Caco-2 (cell line): ENCODE data around the gene ATRX. TPM values are rescaled to one million over a fixed set of nuclear protein-coding genes. Genes with fewer than 3 reads are reported as not detected.

Experiments used
- BruUV-seq: library from RNA; stranded (reverse); fragments of 400-500 nt; replicated peaks from 2 replicates; lab custom pipeline; 2021; lab: Mats Ljungman, UMichigan
- CTCF ChIA-PET: fragments of 300-600 bp; sonication (Branson Sonifier 250); formaldehyde crosslinking; loops from one replicate; lab custom pipeline; 2022; ENCODE audit warnings: antibody characterized with exemption; lab: Charles Lee
- POLR2A ChIA-PET: fragments of 300-600 bp; sonication (Branson Sonifier 250); formaldehyde crosslinking; loops from one replicate; lab custom pipeline; 2022; ENCODE audit warnings: antibody characterized with exemption; lab: Charles Lee
- DNase-seq, 2 experiments: peaks; one replicate each; pipeline versions ENCODE4 v3.0.0 to v3.0.0-alpha.2; 2020 to 2022
- H3K27me3 ChIP-seq: replicated peaks from 2 replicates; pipeline ENCODE4 v1.6.0; 2011; ENCODE audit warnings: low read length; ENCODE audit not compliant: control insufficient read depth, insufficient read depth
- H3K36me3 ChIP-seq: 2 replicates; pipeline ENCODE4 v1.5.1; 2011; ENCODE audit warnings: low read length; ENCODE audit not compliant: control insufficient read depth, insufficient read depth
- H3K4me1 ChIP-seq: fragments of 250-450 bp; sonication (Bioruptor Pico); 2 replicates; pipeline ENCODE4 v1.5.1; 2020; ENCODE audit warnings: mild to moderate bottlenecking
- H3K4me3 ChIP-seq: 2 replicates; pipeline ENCODE4 v1.5.1; 2011; ENCODE audit warnings: low read depth, mild to moderate bottlenecking, control low read depth, low read length
- H3K9me3 ChIP-seq: fragments of 250-450 bp; sonication (Bioruptor Pico); 2 replicates; pipeline ENCODE4 v1.5.1; 2020; ENCODE audit warnings: mild to moderate bottlenecking, moderate library complexity
- H3K27ac Mint-ChIP-seq: one replicate; pipeline ENCODE4 v1.8.0; 2022; ENCODE audit warnings: mixed read lengths; ENCODE audit not compliant: unreplicated experiment
- H3K27me3 Mint-ChIP-seq: one replicate; pipeline ENCODE4 v1.8.0; 2022; ENCODE audit warnings: mixed read lengths; ENCODE audit not compliant: insufficient read depth, unreplicated experiment
- H3K36me3 Mint-ChIP-seq: one replicate; pipeline ENCODE4 v1.8.0; 2022; ENCODE audit warnings: mild to moderate bottlenecking, mixed read lengths; ENCODE audit not compliant: insufficient read depth, unreplicated experiment
- H3K4me1 Mint-ChIP-seq: one replicate; pipeline ENCODE4 v1.8.0; 2022; ENCODE audit warnings: low read depth, mixed read lengths; ENCODE audit not compliant: unreplicated experiment
- H3K4me3 Mint-ChIP-seq: one replicate; pipeline ENCODE4 v1.8.0; 2022; ENCODE audit warnings: mild to moderate bottlenecking, moderate library complexity, mixed read lengths; ENCODE audit not compliant: unreplicated experiment
- H3K9me3 Mint-ChIP-seq: one replicate; pipeline ENCODE4 v1.8.0; 2022; ENCODE audit warnings: mixed read lengths; ENCODE audit not compliant: unreplicated experiment
- CTCF ChIP-seq, 2 experiments: fragments of 200-600 bp in 1 of 2; IDR thresholded peaks; 1 replicate in 1 of 2; 2 replicates in 1 of 2; pipeline versions ENCODE4 v1.5.1 to v1.8.0; 2011 to 2022; ENCODE audit warnings: antibody characterized with exemption in 1 of 2, control low read depth in 1 of 2, inconsistent platforms in 1 of 2, low read depth in 1 of 2, low read length in 1 of 2, mild to moderate bottlenecking in 1 of 2, moderate library complexity in 1 of 2; ENCODE audit not compliant: insufficient read depth in 1 of 2, severe bottlenecking in 1 of 2, unreplicated experiment in 1 of 2
- intact Hi-C: fragments of 100-400 bp; cut with micrococcal nuclease; formaldehyde crosslinking; loops from one replicate; pipeline ENCODE4 v1.10.0; 2022; ENCODE audit not compliant: unreplicated experiment
- total RNA-seq: library from RNA; stranded (reverse); gene quantifications from 2 replicates; pipeline ENCODE4 v1.2.3, GENCODE V29; 2022

Gene ATRX
- total RNA-seq, 1 experiment from 2014 or later, result 61.2 TPM

- Mint-ChIP-seq H3K27ac (no peak overlapping the region), H3K4me3 (no peak overlapping the region), H3K9me3 (peaks cover 11% of the 10 kb centered on the region), H3K36me3 (peaks cover 18% of the 10 kb centered on the region), H3K4me1 (no peaks in the 10 kb centered on the region), H3K27me3 (no peaks in the 10 kb centered on the region)
- H3K4me1 ChIP-seq, result no peaks in the 10 kb centered on the region
- no peaks in the 10 kb centered on the region for H3K36me3 ChIP-seq
- POLR2A ChIA-PET, result no interaction called here
- H3K4me3 ChIP-seq, result no peak overlapping the region
- no peak for DNase-seq
- H3K9me3 ChIP-seq, result no peaks in the 10 kb centered on the region
- CTCF ChIA-PET, result no interaction called here
- TF ChIP-seq CTCF (IDR thresholded peaks at IDR 0.05; ENCODE audit: insufficient read depth in 1 of 2, low read depth in 1 of 2, low read length in 1 of 2, severe bottlenecking in 1 of 2, unreplicated experiment in 1 of 2), result no peak
- no peaks in the 10 kb centered on the region for H3K27me3 ChIP-seq
- no TSS peak for BruUV-seq
- intact Hi-C loops, result no loop called here
Observed at GRCh38 chrX:77528034-77528433, 258.0 kb downstream of the ATRX start.

- Mint-ChIP-seq H3K4me3 (no peak overlapping the region), H3K4me1 (no peaks in the 10 kb centered on the region), H3K36me3 (peaks cover 19% of the 10 kb centered on the region), H3K27me3 (no peaks in the 10 kb centered on the region), H3K9me3 (peaks cover 10% of the 10 kb centered on the region), H3K27ac (no peak overlapping the region)
- Histone ChIP-seq H3K36me3 (no peaks in the 10 kb centered on the region), H3K9me3 (no peaks in the 10 kb centered on the region), H3K4me1 (no peaks in the 10 kb centered on the region), H3K27me3 (no peaks in the 10 kb centered on the region), H3K4me3 (no peak overlapping the region)
- TF ChIP-seq CTCF (IDR thresholded peaks at IDR 0.05; ENCODE audit: insufficient read depth in 1 of 2, low read depth in 1 of 2, low read length in 1 of 2, severe bottlenecking in 1 of 2, unreplicated experiment in 1 of 2), result no peak
- no peak for DNase-seq
- ChIA-PET CTCF (no interaction called here), POLR2A (no interaction called here)
- intact Hi-C loops, result no loop called here
- no TSS peak for BruUV-seq
Observed at GRCh38 chrX:77527233-77528001, 258.6 kb downstream of the ATRX start.

- Histone ChIP-seq H3K27me3 (no peaks in the 10 kb centered on the region), H3K36me3 (no peaks in the 10 kb centered on the region), H3K9me3 (no peaks in the 10 kb centered on the region), H3K4me1 (no peaks in the 10 kb centered on the region), H3K4me3 (no peak overlapping the region)
- no TSS peak for BruUV-seq
- H3K27ac Mint-ChIP-seq, result no peak overlapping the region
- H3K36me3 Mint-ChIP-seq, result peaks cover 21% of the 10 kb centered on the region
- ChIA-PET CTCF (no interaction called here), POLR2A (no interaction called here)
- no peaks in the 10 kb centered on the region for H3K4me1 Mint-ChIP-seq
- no peaks in the 10 kb centered on the region for H3K27me3 Mint-ChIP-seq
- TF ChIP-seq CTCF (IDR thresholded peaks at IDR 0.05; ENCODE audit: insufficient read depth in 1 of 2, low read depth in 1 of 2, low read length in 1 of 2, severe bottlenecking in 1 of 2, unreplicated experiment in 1 of 2), result no peak
- H3K4me3 Mint-ChIP-seq, result no peak overlapping the region
- DNase-seq, result no peak
- intact Hi-C loops, result no loop called here
- no peaks in the 10 kb centered on the region for H3K9me3 Mint-ChIP-seq
Observed at GRCh38 chrX:77519765-77520164, 266.3 kb downstream of the ATRX start.
